Measurements from ENCODE around the gene ROR2. TPM values are rescaled to one million over a fixed set of nuclear protein-coding genes. Genes with fewer than 3 reads are reported as not detected.

The ROR2 gene
- total RNA-seq, 4 donors from 2014 or later = 6.3 to 32.2 (median 15.1) TPM

DNA sequence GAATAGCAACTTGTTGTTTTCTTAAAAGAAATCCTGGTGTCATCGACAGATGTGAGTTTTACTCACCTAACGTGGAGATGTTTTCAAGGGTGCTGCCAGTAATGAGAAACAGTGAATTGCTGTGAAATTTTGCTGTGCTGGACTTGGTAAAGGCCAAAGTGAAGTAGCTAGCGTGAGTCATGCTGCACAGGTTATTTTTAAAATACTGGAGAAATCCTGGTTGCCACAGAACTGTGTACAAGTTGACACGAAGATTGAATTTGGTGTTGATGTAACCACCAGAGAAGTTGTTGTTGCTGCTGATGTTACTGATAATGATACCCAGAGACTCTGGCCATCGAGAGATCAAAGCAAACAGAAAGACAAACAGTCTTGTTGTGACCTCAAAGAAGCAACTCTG, 338.4 kb downstream of the ROR2 start:
- DNase-seq (ENCODE audit: low spot score) (no peak), ATAC-seq (ENCODE audit: low FRiP score) (no peak)
- no peak for TF ChIP-seq CTCF (IDR thresholded peaks at IDR 0.05)

GRCh38 chr9:91606255-91606995, 343.6 kb downstream of the ROR2 start:
- ATAC-seq (ENCODE audit: low FRiP score) (no peak), DNase-seq (ENCODE audit: low spot score) (no peak)
- no peak for TF ChIP-seq CTCF (IDR thresholded peaks at IDR 0.05)

GRCh38 chr9:91604451-91605179, 345.4 kb downstream of the ROR2 start:
- no peak for ATAC-seq (ENCODE audit: low FRiP score)
- no peak for DNase-seq (ENCODE audit: low spot score)
- TF ChIP-seq CTCF (IDR thresholded peaks at IDR 0.05) = no peak

GRCh38 chr9:91603932-91604331, 346.1 kb downstream of the ROR2 start:
- ATAC-seq (ENCODE audit: low FRiP score) (no peak), DNase-seq (ENCODE audit: low spot score) (no peak)
- no peak for TF ChIP-seq CTCF (IDR thresholded peaks at IDR 0.05)

GRCh38 chr9:91599564-91599963, 350.5 kb downstream of the ROR2 start:
- no peak for ATAC-seq (ENCODE audit: low FRiP score)
- TF ChIP-seq CTCF (IDR thresholded peaks at IDR 0.05) = no peak
- DNase-seq (ENCODE audit: low spot score) = no peak

GRCh38 chr9:91591627-91592026, 358.4 kb downstream of the ROR2 start:
- TF ChIP-seq CTCF (IDR thresholded peaks at IDR 0.05) = no peak
- no peak for ATAC-seq (ENCODE audit: low FRiP score)
- DNase-seq (ENCODE audit: low spot score) = no peak

Data from omental fat pad (tissue), 4 donors.